Fibroblast of pulmonary artery (primary cell): ENCODE data around the gene RELN.

Experiments
- DNase-seq: peaks from one replicate; pipeline ENCODE4 v3.0.0-alpha.2; 2010; ENCODE audit warnings: low read depth
- H3K4me3 ChIP-seq: replicated peaks from 2 replicates; pipeline ENCODE4 v1.5.1; 2011; ENCODE audit warnings: low read depth, mild to moderate bottlenecking, control low read depth, low read length, moderate library complexity
- TF ChIP-seq, protein P1 (sequence below): IDR thresholded peaks from 2 replicates; pipeline ENCODE4 v1.5.1; 2011; ENCODE audit warnings: mild to moderate bottlenecking, control low read depth, low read length, inconsistent platforms; ENCODE audit errors: missing control alignments

Gene RELN

DNA sequence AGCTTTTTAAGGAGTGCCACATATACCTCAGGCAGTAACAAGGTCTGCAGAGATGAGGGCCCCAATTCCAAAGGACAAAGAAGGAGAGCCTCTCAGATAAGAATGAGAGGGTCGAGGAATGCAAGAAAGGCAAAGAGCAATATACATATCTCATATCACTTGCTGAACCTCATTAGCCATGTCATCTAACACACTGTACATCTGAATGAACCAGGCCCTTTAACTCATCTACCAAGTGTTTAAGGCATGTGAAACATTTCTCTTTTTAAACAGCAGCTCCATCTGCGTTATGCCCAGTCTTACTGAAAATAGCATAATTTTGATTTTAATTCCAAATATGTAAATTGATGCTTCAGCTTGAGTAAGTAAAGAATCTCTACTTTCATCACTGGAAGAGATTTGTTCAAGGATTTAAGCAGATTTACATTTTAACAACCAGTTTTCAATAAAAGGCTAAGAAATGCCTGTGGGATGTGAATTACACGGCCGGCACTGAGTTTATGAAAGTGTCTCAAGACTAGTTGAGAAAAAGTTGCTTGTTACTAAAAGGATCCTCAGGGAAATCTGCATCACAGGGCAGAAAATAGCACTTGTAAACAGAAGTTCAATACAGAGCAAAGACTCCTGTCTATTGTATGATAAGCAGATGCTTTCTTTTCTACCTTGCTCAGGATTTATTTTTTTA is 419.7 kb downstream of the RELN start:
- TF ChIP-seq, protein P1, sequence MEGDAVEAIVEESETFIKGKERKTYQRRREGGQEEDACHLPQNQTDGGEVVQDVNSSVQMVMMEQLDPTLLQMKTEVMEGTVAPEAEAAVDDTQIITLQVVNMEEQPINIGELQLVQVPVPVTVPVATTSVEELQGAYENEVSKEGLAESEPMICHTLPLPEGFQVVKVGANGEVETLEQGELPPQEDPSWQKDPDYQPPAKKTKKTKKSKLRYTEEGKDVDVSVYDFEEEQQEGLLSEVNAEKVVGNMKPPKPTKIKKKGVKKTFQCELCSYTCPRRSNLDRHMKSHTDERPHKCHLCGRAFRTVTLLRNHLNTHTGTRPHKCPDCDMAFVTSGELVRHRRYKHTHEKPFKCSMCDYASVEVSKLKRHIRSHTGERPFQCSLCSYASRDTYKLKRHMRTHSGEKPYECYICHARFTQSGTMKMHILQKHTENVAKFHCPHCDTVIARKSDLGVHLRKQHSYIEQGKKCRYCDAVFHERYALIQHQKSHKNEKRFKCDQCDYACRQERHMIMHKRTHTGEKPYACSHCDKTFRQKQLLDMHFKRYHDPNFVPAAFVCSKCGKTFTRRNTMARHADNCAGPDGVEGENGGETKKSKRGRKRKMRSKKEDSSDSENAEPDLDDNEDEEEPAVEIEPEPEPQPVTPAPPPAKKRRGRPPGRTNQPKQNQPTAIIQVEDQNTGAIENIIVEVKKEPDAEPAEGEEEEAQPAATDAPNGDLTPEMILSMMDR = no peak
- H3K4me3 ChIP-seq = no peak overlapping the region

DNA sequence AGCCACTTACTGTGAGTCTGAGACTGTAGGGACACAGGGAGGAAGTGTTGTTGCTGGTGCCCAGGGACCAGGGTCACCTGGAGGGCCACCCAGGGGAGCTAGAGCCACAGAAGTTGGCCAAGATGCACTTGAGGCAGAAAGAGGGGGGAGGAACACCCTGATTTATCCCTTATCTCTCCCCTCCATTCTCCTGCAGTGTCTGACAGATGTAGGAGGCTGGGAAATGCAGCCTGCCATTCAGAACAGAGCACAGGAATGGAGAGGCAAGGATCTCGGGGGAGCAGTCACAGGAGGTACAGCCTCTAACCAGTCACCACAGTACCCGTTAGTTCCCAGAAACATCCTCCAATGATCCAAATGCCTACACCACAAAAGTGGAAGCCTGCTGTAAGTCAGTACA is 425.0 kb downstream of the RELN start:
- no peak overlapping the region for H3K4me3 ChIP-seq
- DNase-seq = no peak
- TF ChIP-seq, protein P1 = no peak

More for the DNA sequence above, 419.7 kb downstream of the RELN start:
- DNase-seq = no peak

DNA sequence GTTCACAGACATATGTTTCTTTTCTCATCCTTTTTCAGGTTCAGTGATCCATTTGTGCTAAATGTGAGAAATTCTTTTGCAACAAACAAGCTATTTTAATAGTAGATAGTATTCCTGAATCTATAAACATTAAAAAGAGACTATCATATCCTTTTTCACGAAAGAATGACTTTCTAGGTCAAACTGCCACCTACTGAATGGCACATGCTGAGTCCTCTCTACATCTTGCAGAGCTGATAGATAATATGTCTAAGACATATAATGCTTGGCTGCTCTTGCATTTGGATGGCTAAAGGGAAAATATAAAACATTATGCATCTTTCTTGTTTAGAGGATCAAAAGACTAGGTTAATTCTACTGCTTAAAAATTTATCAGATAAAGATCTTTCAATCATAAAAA is 429.3 kb downstream of the RELN start:
- no peak overlapping the region for H3K4me3 ChIP-seq
- no peak for DNase-seq
- TF ChIP-seq, protein P1 = no peak

DNA sequence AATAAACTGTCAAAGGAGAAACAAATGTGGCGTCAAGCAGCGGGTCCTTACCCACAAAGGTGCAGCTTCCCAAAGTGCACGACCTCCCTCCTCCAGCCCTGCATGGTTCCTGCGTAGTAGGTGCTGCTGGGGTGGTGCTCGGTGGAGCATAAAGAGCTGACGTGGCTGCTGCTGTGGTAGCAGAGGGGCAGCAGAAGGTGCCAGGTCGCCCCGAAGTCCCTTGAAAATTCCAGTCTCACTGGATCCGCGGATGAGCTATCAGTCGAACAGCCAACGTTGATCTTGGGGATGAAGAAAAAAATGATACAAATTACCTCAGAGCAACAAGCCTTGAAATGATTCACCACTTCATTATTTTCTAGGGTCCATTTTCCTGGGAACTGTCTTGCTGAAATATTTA is 438.4 kb downstream of the RELN start:
- TF ChIP-seq, protein P1 = no peak
- DNase-seq = no peak
- H3K4me3 ChIP-seq = no peak overlapping the region

DNA sequence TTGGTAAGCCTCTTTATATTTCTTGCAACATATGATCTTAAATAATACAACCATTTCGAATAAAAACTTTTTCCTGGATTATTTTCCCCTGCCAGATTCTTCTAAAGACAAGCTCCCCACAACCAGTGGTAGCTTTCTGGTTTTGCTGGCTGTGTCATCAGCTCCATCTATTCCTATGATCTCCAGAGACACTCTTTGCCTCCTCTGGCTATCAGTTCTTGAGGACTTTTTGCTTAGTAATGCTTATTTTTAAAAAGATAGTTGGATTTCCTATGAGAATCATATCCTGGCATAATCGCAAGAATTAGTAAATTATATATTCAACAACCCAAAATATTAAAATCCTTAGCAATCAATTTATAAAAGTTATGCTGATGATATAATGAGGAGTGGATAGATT is 439.7 kb downstream of the RELN start:
- no peak for DNase-seq
- no peak overlapping the region for H3K4me3 ChIP-seq
- TF ChIP-seq, protein P1 = no peak

DNA sequence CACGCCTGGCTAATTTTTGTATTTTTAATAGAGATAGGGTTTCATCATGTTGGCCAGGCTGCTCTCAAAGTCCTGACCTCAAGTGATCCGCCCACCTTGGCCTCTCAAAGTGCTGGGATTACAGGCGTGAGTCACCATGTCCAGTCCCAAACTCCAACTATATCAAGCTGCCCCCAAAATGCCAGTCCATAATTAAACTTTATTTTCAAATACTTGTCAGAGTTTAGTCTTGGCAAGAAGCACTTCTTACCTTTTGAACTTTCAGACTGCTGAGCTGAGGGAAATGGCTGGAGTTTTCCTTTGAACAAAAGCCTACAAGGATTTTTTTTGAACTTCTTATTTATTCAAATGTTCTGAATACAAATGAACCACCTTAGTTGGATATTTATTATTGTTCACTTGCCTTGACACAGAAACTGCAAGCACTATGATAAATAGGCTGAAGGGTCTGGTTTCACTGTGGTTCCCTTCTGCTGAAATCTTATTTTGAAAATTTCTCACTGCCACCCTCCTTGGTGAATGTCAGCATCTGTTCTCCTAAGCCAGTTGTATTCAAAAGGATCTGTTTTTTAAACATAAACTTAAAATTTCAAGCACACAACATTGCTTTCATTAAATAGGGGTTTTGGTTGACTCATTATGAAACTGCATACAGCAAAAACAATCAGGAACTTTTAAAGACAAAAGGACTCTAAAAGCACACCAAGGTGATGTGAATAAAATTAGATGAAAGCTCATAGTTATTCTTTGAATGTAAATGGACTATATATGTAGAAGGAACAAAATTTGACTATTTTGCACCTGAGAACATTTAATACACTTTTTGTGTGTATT is 441.8 kb downstream of the RELN start:
- TF ChIP-seq, protein P1 = no peak
- no peak for DNase-seq
- no peak overlapping the region for H3K4me3 ChIP-seq
